Measurements from ENCODE around the gene CHSY3. TPM values are rescaled to one million over a fixed set of nuclear protein-coding genes. Genes with fewer than 3 reads are reported as not detected.

CHSY3 gene
- total and polyA plus RNA-seq, 12 donors = 0.15 to 1.6 (median 1.0) TPM

DNA sequence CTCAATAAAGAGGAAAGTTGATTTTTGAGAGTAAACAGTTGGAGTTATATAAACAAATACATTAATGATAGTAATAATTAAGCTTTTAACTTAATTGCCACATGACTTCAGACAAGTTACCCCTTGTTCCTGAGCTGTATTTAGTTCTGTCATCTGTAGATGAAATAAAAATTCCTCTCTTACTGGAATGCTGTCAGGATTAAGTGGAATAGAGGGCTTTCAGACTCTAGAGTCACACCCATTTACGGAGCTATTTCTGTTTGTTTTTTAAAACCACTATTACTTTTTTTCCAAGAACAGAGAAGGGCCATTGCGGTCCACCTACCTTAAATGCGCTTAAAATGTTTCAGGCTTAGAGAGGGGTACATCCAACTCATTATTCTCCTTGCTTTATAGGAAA, 170.6 kb downstream of the CHSY3 start:
- no peak overlapping the region for H3K27ac ChIP-seq
- ATAC-seq (no peak), DNase-seq (no peak)
- intact Hi-C loops (cut with DNase I) = no loop called here
- TF ChIP-seq, protein P1, sequence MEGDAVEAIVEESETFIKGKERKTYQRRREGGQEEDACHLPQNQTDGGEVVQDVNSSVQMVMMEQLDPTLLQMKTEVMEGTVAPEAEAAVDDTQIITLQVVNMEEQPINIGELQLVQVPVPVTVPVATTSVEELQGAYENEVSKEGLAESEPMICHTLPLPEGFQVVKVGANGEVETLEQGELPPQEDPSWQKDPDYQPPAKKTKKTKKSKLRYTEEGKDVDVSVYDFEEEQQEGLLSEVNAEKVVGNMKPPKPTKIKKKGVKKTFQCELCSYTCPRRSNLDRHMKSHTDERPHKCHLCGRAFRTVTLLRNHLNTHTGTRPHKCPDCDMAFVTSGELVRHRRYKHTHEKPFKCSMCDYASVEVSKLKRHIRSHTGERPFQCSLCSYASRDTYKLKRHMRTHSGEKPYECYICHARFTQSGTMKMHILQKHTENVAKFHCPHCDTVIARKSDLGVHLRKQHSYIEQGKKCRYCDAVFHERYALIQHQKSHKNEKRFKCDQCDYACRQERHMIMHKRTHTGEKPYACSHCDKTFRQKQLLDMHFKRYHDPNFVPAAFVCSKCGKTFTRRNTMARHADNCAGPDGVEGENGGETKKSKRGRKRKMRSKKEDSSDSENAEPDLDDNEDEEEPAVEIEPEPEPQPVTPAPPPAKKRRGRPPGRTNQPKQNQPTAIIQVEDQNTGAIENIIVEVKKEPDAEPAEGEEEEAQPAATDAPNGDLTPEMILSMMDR (IDR thresholded peaks at IDR 0.05) = no peak
- H3K36me3 ChIP-seq = no peaks in the 10 kb centered on the region
- H3K27me3 ChIP-seq = no peaks in the 10 kb centered on the region
- no peaks in the 10 kb centered on the region for H3K9me3 ChIP-seq
- H3K4me1 ChIP-seq = no peaks in the 10 kb centered on the region
- no peak overlapping the region for H3K4me3 ChIP-seq
- 81 to 90% methylated on average over 3 of the region's 3 CpGs for WGBS, 2 donors

DNA sequence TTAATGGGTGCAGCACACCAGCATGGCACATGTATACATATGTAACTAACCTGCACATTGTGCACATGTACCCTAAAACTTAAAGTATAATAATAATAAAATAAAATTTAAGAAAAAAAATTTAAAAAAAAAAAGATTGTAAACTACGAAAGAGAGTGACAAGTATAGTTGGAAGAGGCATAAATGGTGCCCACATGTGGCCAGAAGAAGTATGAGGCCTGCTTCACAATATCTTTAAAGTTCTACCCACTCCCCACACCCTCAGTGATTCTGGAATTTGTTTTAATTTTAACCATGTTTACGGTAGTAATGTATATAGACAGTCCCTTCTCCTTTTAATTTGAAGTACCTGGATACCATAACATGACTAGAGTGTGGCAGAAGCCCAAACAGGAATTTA, 172.7 kb downstream of the CHSY3 start:
- ATAC-seq = no peak
- DNase-seq = no peak
- TF ChIP-seq, protein P1 (IDR thresholded peaks at IDR 0.05) = no peak
- Histone ChIP-seq H3K9me3 (no peaks in the 10 kb centered on the region), H3K27me3 (no peaks in the 10 kb centered on the region), H3K4me3 (no peak overlapping the region), H3K4me1 (no peaks in the 10 kb centered on the region), H3K36me3 (no peaks in the 10 kb centered on the region), H3K27ac (no peak overlapping the region)
- intact Hi-C loops (cut with DNase I) = no loop called here
- 93 to 94% methylated on average over 2 of the region's 2 CpGs for WGBS, 2 donors

DNA sequence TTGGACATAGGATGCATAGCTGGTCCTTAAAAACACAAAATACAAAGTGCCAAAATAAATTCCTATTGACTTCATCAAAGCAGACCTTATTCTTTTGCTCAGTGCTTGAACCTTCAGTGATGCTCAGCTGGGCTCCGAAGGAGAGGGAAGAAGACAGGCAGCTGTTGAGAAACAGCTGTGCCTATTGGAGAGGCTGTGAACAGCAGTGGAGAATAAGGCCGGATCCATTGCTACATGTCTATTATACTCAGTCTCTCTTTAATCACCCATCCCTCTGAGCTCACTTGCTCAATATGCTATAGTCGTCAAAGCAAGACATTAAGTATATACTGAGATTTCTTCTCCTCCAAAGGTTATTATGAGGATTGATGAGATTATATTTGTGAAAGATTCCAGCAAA, 174.4 kb downstream of the CHSY3 start:
- H3K9me3 ChIP-seq = no peaks in the 10 kb centered on the region
- H3K4me3 ChIP-seq = no peak overlapping the region
- no peaks in the 10 kb centered on the region for H3K27me3 ChIP-seq
- TF ChIP-seq, protein P1 (IDR thresholded peaks at IDR 0.05) = no peak
- no peaks in the 10 kb centered on the region for H3K4me1 ChIP-seq
- intact Hi-C loops (cut with DNase I) = no loop called here
- WGBS, 2 donors = 67 to 70% methylated on average over 3 of the region's 3 CpGs
- no peak overlapping the region for H3K27ac ChIP-seq
- DNase-seq (no peak), ATAC-seq (no peak)
- H3K36me3 ChIP-seq = no peaks in the 10 kb centered on the region

DNA sequence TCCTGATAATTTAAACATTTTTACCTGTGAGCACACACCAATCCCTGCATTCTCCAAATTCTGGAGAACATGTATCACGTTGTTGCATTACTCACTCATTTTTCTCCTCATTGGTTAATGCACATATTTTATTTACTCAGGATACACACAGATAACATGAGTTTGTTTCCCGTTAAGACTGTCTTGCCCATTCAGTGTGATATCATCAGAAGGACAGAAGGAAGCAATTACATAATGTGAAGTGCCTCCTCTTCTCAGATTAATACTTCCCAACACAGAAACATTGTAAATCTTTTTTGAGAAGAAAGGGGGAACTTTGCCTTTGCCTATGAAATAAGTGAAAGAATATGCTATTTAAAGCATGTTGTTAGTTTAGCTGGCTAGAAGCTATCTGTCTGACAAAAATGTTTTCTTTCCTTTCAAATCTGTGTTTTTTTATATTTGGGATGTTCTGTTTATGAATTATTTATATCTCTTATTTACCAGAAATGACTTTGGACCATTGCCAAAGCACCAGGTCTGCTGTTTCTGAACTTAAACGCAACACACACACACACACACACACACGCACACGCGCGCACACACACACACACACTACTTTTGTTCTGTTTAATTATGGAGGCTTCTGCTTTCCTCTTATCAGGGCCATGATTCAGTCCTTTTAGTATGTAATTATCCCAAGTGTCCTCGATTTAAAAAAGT, 186.5 kb downstream of the CHSY3 start:
- ATAC-seq = peak in 1 of 8 donors; percentile 7
- Histone ChIP-seq H3K27ac (no peak overlapping the region), H3K4me1 (peaks cover 0 to 4% (median 0%) of the 10 kb centered on the region in 9 donors), H3K36me3 (no peaks in the 10 kb centered on the region), H3K9me3 (peaks cover 0 to 19% (median 7%) of the 10 kb centered on the region in 11 donors), H3K27me3 (no peaks in the 10 kb centered on the region), H3K4me3 (no peak overlapping the region)
- intact Hi-C loops (cut with DNase I) = no loop called here
- DNase-seq = no peak
- TF ChIP-seq, protein P1 (IDR thresholded peaks at IDR 0.05) = no peak
- 67 to 71% methylated on average over 8 of the region's 8 CpGs for WGBS, 2 donors
